Adrenal gland (tissue), 5 donors: ENCODE results near the gene CC2D1A.

Source experiments
- POLR2A ChIP-seq, 2 donors: fragments of 450-650 bp; IDR thresholded peaks; one replicate each; pipeline ENCODE4 v1.6.1; 2017; ENCODE audit warnings: antibody characterized with exemption in 2 of 2, mild to moderate bottlenecking in 2 of 2, moderate library complexity in 1 of 2
- TF ChIP-seq, protein P1 (sequence below), 6 experiments: fragments of 450-650 bp in 4 of 6; fragments of 200-600 bp in 2 of 6; sonication (generic) in 1 of 6; IDR thresholded peaks; 1 replicate in 5 of 6; 2 replicates in 1 of 6; pipeline versions ENCODE4 v1.5.1 to v1.8.0; 2016 to 2021; ENCODE audit warnings: antibody characterized with exemption in 6 of 6, mild to moderate bottlenecking in 2 of 6, moderate library complexity in 1 of 6
- donor health status: DM: no; HTN: no; CAD: no.

DNA sequence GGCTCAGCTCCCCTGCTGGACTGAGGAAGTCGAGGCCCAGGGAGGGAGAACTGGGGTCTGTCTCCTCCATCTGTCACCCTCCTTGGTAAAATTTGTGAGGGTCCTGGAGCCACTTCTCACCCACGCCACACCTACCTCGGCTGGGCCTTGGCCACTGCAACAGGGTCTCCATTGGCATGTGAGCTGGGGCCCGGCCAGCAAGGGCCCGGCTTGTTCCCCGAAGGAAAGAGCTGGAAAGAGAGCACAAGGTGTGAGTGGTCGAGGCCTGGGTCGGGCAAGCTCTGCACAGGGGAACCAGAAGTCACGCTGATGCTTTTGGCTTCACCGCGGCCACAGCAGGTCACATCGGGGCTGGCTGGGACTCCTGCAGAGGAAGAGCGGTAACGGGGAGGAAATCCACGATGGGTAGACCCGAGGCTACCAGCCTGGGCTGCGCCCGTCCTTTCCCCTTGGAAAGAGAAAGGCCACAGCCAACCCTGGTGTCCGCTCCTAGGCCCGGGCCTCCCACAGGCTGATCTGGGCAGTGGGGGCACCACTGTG lies 20.1 kb upstream of the CC2D1A start:
- TF ChIP-seq, protein P1, sequence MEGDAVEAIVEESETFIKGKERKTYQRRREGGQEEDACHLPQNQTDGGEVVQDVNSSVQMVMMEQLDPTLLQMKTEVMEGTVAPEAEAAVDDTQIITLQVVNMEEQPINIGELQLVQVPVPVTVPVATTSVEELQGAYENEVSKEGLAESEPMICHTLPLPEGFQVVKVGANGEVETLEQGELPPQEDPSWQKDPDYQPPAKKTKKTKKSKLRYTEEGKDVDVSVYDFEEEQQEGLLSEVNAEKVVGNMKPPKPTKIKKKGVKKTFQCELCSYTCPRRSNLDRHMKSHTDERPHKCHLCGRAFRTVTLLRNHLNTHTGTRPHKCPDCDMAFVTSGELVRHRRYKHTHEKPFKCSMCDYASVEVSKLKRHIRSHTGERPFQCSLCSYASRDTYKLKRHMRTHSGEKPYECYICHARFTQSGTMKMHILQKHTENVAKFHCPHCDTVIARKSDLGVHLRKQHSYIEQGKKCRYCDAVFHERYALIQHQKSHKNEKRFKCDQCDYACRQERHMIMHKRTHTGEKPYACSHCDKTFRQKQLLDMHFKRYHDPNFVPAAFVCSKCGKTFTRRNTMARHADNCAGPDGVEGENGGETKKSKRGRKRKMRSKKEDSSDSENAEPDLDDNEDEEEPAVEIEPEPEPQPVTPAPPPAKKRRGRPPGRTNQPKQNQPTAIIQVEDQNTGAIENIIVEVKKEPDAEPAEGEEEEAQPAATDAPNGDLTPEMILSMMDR (IDR thresholded peaks at IDR 0.05): no peak
- no peak for TF ChIP-seq POLR2A (IDR thresholded peaks at IDR 0.05)
